GM19035 (cell line): Measurements from ENCODE around the gene TEX13A.

Experiments used
- ATAC-seq: cut with Tn5 transposase; IDR thresholded peaks from one replicate; pipeline ENCODE4 v1.9.1; 2021; ENCODE audit not compliant: unreplicated experiment

The TEX13A gene

GRCh38 chrX:105173071-105173470, 47.4 kb downstream of the TEX13A start:
- ATAC-seq = no peak
